HEK293 (cell line): ENCODE measurements around the gene B4GALT6.
A peak's percentile ranks its signal among the peaks of the same experiment; 100 is the strongest.

Source experiments
- GLI2 ChIP-seq: fragments of 450-650 bp; formaldehyde crosslinking; IDR thresholded peaks from 2 replicates; pipeline ENCODE4; 2017; ENCODE audit warnings: missing biosample characterization, missing genetic modification characterization, low read depth, borderline replicate concordance
- MEIS1 ChIP-seq: sonication (generic); formaldehyde crosslinking; IDR thresholded peaks from 2 replicates; pipeline ENCODE4 v1.8.1; 2022; ENCODE audit warnings: missing genetic modification reagents, mild to moderate bottlenecking, borderline replicate concordance
- PRDM1 ChIP-seq: fragments of 450-650 bp; formaldehyde crosslinking; IDR thresholded peaks from 2 replicates; pipeline ENCODE4; 2016; ENCODE audit warnings: missing biosample characterization, missing genetic modification characterization
- REPIN1 ChIP-seq: fragments of 450-650 bp; formaldehyde crosslinking; IDR thresholded peaks from 2 replicates; pipeline ENCODE4 v1.5.1; 2017; ENCODE audit warnings: missing biosample characterization, missing genetic modification characterization, low read depth
- SALL2 ChIP-seq: fragments of 450-650 bp; formaldehyde crosslinking; IDR thresholded peaks from 2 replicates; pipeline ENCODE4 v1.5.0; 2017; ENCODE audit warnings: missing biosample characterization, mild to moderate bottlenecking, missing genetic modification characterization, borderline replicate concordance
- SCRT2 ChIP-seq: fragments of 450-650 bp; formaldehyde crosslinking; IDR thresholded peaks from 2 replicates; pipeline ENCODE4 v1.5.1; 2016; ENCODE audit warnings: missing biosample characterization, missing genetic modification characterization
- SP7 ChIP-seq: fragments of 450-650 bp; formaldehyde crosslinking; IDR thresholded peaks from 2 replicates; pipeline ENCODE4 v1.5.1; 2016; ENCODE audit warnings: missing biosample characterization, missing genetic modification characterization
- ZBTB20 ChIP-seq: fragments of 450-650 bp; formaldehyde crosslinking; IDR thresholded peaks from 2 replicates; pipeline ENCODE4 v1.5.1; 2016; ENCODE audit warnings: missing biosample characterization, missing genetic modification characterization
- ZBTB21 ChIP-seq: fragments of 450-650 bp; formaldehyde crosslinking; IDR thresholded peaks from 2 replicates; pipeline ENCODE4 v1.5.1; 2017; ENCODE audit warnings: missing biosample characterization, missing genetic modification characterization
- ZNF10 ChIP-seq: fragments of 450-650 bp; formaldehyde crosslinking; IDR thresholded peaks from 2 replicates; pipeline ENCODE4 v1.5.1; 2017; ENCODE audit warnings: missing biosample characterization, missing genetic modification characterization
- ZNF112 ChIP-seq: fragments of 450-650 bp; formaldehyde crosslinking; IDR thresholded peaks from 2 replicates; pipeline ENCODE4 v1.5.0; 2017; ENCODE audit warnings: missing biosample characterization, missing genetic modification characterization
- ZNF133 ChIP-seq: fragments of 450-650 bp; formaldehyde crosslinking; IDR thresholded peaks from 2 replicates; pipeline ENCODE4 v1.5.1; 2016; ENCODE audit warnings: missing biosample characterization, missing genetic modification characterization
- ZNF155 ChIP-seq: fragments of 450-650 bp; formaldehyde crosslinking; IDR thresholded peaks from 2 replicates; pipeline ENCODE4 v1.5.1; 2016; ENCODE audit warnings: missing biosample characterization, missing genetic modification characterization
- ZNF23 ChIP-seq: fragments of 450-650 bp; formaldehyde crosslinking; IDR thresholded peaks from 2 replicates; pipeline ENCODE4 v1.5.1; 2016; ENCODE audit warnings: missing biosample characterization, missing genetic modification characterization, borderline replicate concordance
- ZNF544 ChIP-seq: fragments of 450-650 bp; formaldehyde crosslinking; IDR thresholded peaks from 2 replicates; pipeline ENCODE4 v1.5.0; 2017; ENCODE audit warnings: missing biosample characterization, missing genetic modification characterization
- ZNF561 ChIP-seq: fragments of 450-650 bp; IDR thresholded peaks from 2 replicates; pipeline ENCODE4 v1.5.1; 2018; ENCODE audit warnings: missing biosample characterization, missing genetic modification characterization, borderline replicate concordance
- ZNF596 ChIP-seq: fragments of 450-650 bp; IDR thresholded peaks from 2 replicates; pipeline ENCODE4 v1.5.0; 2018; ENCODE audit warnings: missing biosample characterization, mild to moderate bottlenecking, missing genetic modification characterization, moderate library complexity
- ZNF621 ChIP-seq: fragments of 450-650 bp; formaldehyde crosslinking; IDR thresholded peaks from 2 replicates; pipeline ENCODE4 v1.5.1; 2017; ENCODE audit warnings: missing biosample characterization, missing genetic modification characterization
- ZNF624 ChIP-seq: fragments of 450-650 bp; formaldehyde crosslinking; IDR thresholded peaks from 2 replicates; pipeline ENCODE4 v1.5.1; 2017; ENCODE audit warnings: missing biosample characterization, missing genetic modification characterization
- ZNF707 ChIP-seq: fragments of 450-650 bp; formaldehyde crosslinking; IDR thresholded peaks from 2 replicates; pipeline ENCODE4 v1.5.1; 2016; ENCODE audit warnings: missing biosample characterization, missing genetic modification characterization
- ZNF792 ChIP-seq: fragments of 450-650 bp; formaldehyde crosslinking; IDR thresholded peaks from 2 replicates; pipeline ENCODE4 v1.5.1; 2016; ENCODE audit warnings: missing biosample characterization, missing genetic modification characterization
- ZSCAN30 ChIP-seq: fragments of 450-650 bp; IDR thresholded peaks from 2 replicates; pipeline ENCODE4 v1.5.1; 2018; ENCODE audit warnings: missing biosample characterization, mild to moderate bottlenecking, missing genetic modification characterization, moderate library complexity
- TF ChIP-seq, protein P1 (sequence below): fragments of 450-650 bp; formaldehyde crosslinking; conservative IDR thresholded peaks from 2 replicates; pipeline ENCODE4 v1.5.1; 2016; ENCODE audit warnings: low read depth, missing biosample characterization, missing genetic modification characterization
- TF ChIP-seq, protein P2 (sequence below): fragments of 450-650 bp; IDR thresholded peaks from 2 replicates; pipeline ENCODE4 v1.5.1; 2018; ENCODE audit warnings: missing biosample characterization, mild to moderate bottlenecking, missing genetic modification characterization
- TF ChIP-seq, protein P3 (sequence below): fragments of 450-650 bp; formaldehyde crosslinking; IDR thresholded peaks from 2 replicates; pipeline ENCODE4 v1.5.1; 2016; ENCODE audit warnings: missing biosample characterization, missing genetic modification characterization
- TF ChIP-seq, protein P4 (sequence below): IDR thresholded peaks from 2 replicates; pipeline ENCODE4 v1.6.1; 2011; ENCODE audit warnings: mild to moderate bottlenecking, low read depth, low read length, borderline replicate concordance
- TF ChIP-seq, protein P5 (sequence below): fragments of 450-650 bp; formaldehyde crosslinking; IDR thresholded peaks from 2 replicates; pipeline ENCODE4 v1.5.1; 2016; ENCODE audit warnings: missing biosample characterization, missing genetic modification characterization
- TF ChIP-seq, protein P6 (sequence below): fragments of 450-650 bp; formaldehyde crosslinking; IDR thresholded peaks from 2 replicates; pipeline ENCODE4 v1.5.1; 2016; ENCODE audit warnings: missing biosample characterization, missing genetic modification characterization

Gene B4GALT6

DNA sequence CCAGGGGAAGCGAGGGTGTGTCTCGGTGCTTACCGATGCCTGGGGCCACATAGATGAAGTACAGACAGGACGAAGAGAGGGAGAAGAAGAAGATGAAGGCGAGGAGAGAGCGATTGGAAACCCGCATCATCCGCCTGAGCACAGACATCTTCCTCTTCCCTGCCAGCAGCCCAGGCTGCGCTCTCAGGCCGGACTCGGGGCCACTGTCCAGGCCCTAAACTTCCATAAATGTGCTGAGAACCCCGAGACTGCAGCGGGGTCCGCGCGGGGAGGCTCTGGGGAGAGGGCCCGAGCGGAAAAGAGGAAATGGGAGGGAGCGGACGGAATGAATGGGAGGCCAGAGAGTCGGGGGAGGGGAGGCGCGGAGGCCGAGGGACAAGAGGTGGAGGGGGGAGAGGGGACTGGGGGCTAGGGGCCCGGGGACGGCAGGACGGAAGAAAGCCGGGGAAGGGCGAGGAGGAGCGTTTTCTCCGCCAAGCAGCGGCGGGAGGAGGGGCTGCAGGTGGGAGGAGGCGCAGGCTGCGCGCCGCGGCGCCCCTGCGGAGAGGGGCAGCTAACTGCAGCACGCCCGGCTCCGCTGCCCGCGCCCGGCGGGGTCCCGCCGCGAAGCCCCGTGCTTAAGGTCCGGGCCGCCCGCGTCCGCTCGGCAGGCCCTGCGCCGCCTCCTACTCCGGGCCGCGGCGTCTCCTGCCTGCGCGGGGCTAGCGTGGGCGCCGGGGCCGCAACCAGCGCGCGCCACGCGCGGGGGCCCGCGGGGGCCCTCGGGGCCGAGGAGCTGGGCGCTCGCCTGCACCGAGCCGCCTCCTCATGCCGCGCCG lies at the start of gene B4GALT6 (continued):
- TF ChIP-seq, protein P1, sequence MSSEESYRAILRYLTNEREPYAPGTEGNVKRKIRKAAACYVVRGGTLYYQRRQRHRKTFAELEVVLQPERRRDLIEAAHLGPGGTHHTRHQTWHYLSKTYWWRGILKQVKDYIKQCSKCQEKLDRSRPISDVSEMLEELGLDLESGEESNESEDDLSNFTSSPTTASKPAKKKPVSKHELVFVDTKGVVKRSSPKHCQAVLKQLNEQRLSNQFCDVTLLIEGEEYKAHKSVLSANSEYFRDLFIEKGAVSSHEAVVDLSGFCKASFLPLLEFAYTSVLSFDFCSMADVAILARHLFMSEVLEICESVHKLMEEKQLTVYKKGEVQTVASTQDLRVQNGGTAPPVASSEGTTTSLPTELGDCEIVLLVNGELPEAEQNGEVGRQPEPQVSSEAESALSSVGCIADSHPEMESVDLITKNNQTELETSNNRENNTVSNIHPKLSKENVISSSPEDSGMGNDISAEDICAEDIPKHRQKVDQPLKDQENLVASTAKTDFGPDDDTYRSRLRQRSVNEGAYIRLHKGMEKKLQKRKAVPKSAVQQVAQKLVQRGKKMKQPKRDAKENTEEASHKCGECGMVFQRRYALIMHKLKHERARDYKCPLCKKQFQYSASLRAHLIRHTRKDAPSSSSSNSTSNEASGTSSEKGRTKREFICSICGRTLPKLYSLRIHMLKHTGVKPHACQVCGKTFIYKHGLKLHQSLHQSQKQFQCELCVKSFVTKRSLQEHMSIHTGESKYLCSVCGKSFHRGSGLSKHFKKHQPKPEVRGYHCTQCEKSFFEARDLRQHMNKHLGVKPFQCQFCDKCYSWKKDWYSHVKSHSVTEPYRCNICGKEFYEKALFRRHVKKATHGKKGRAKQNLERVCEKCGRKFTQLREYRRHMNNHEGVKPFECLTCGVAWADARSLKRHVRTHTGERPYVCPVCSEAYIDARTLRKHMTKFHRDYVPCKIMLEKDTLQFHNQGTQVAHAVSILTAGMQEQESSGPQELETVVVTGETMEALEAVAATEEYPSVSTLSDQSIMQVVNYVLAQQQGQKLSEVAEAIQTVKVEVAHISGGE (tag by site-specific recombination): peak; percentile 47
- TF ChIP-seq, protein P2, sequence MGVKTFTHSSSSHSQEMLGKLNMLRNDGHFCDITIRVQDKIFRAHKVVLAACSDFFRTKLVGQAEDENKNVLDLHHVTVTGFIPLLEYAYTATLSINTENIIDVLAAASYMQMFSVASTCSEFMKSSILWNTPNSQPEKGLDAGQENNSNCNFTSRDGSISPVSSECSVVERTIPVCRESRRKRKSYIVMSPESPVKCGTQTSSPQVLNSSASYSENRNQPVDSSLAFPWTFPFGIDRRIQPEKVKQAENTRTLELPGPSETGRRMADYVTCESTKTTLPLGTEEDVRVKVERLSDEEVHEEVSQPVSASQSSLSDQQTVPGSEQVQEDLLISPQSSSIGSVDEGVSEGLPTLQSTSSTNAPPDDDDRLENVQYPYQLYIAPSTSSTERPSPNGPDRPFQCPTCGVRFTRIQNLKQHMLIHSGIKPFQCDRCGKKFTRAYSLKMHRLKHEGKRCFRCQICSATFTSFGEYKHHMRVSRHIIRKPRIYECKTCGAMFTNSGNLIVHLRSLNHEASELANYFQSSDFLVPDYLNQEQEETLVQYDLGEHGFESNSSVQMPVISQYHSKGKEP: no peak
- no peak for TF ChIP-seq ZNF621 (tag by site-specific recombination)
- TF ChIP-seq, protein P3, sequence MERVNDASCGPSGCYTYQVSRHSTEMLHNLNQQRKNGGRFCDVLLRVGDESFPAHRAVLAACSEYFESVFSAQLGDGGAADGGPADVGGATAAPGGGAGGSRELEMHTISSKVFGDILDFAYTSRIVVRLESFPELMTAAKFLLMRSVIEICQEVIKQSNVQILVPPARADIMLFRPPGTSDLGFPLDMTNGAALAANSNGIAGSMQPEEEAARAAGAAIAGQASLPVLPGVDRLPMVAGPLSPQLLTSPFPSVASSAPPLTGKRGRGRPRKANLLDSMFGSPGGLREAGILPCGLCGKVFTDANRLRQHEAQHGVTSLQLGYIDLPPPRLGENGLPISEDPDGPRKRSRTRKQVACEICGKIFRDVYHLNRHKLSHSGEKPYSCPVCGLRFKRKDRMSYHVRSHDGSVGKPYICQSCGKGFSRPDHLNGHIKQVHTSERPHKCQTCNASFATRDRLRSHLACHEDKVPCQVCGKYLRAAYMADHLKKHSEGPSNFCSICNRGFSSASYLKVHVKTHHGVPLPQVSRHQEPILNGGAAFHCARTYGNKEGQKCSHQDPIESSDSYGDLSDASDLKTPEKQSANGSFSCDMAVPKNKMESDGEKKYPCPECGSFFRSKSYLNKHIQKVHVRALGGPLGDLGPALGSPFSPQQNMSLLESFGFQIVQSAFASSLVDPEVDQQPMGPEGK (tag by site-specific recombination): no peak; the same call in 1 of the 2 replicates
- TF ChIP-seq ZNF133 (tag by site-specific recombination): no peak
- TF ChIP-seq SP7 (tag by site-specific recombination): no peak
- no peak for TF ChIP-seq MEIS1
- TF ChIP-seq ZNF155 (tag by site-specific recombination): no peak
- no peak for TF ChIP-seq SCRT2 (tag by site-specific recombination)
- no peak for TF ChIP-seq REPIN1 (tag by site-specific recombination)
- TF ChIP-seq ZNF624 (tag by site-specific recombination): no peak
- TF ChIP-seq ZSCAN30 (tag by site-specific recombination): no peak
- no peak for TF ChIP-seq ZNF23 (tag by site-specific recombination)
- no peak for TF ChIP-seq ZNF596 (tag by site-specific recombination)
- peak; percentile 94 for TF ChIP-seq ZBTB20
- TF ChIP-seq PRDM1 (tag by site-specific recombination): peak; percentile 34; the same call in 1 of the 2 replicates
- no peak for TF ChIP-seq ZNF707 (tag by site-specific recombination)
- no peak for TF ChIP-seq ZNF561 (tag by site-specific recombination)
- TF ChIP-seq ZNF10 (tag by site-specific recombination): no peak
- TF ChIP-seq ZNF792 (tag by site-specific recombination): no peak
- TF ChIP-seq GLI2: no peak
- TF ChIP-seq, protein P4, sequence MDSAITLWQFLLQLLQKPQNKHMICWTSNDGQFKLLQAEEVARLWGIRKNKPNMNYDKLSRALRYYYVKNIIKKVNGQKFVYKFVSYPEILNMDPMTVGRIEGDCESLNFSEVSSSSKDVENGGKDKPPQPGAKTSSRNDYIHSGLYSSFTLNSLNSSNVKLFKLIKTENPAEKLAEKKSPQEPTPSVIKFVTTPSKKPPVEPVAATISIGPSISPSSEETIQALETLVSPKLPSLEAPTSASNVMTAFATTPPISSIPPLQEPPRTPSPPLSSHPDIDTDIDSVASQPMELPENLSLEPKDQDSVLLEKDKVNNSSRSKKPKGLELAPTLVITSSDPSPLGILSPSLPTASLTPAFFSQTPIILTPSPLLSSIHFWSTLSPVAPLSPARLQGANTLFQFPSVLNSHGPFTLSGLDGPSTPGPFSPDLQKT: no peak
- TF ChIP-seq, protein P5, sequence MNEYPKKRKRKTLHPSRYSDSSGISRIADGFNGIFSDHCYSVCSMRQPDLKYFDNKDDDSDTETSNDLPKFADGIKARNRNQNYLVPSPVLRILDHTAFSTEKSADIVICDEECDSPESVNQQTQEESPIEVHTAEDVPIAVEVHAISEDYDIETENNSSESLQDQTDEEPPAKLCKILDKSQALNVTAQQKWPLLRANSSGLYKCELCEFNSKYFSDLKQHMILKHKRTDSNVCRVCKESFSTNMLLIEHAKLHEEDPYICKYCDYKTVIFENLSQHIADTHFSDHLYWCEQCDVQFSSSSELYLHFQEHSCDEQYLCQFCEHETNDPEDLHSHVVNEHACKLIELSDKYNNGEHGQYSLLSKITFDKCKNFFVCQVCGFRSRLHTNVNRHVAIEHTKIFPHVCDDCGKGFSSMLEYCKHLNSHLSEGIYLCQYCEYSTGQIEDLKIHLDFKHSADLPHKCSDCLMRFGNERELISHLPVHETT: no peak
- TF ChIP-seq ZNF112 (tag by site-specific recombination): no peak
- no peak for TF ChIP-seq SALL2 (tag by site-specific recombination)
- TF ChIP-seq ZNF544 (tag by site-specific recombination): no peak
- TF ChIP-seq ZBTB21: no peak
- TF ChIP-seq, protein P6, sequence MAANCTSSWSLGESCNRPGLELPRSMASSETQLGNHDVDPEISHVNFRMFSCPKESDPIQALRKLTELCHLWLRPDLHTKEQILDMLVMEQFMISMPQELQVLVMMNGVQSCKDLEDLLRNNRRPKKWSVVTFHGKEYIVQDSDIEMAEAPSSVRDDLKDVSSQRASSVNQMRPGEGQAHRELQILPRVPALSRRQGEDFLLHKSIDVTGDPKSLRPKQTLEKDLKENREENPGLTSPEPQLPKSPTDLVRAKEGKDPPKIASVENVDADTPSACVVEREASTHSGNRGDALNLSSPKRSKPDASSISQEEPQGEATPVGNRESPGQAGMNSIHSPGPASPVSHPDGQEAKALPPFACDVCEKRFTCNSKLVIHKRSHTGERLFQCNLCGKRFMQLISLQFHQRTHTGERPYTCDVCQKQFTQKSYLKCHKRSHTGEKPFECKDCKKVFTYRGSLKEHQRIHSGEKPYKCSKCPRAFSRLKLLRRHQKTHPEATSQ (tag by site-specific recombination): no peak
